GM23338 (cell line): ENCODE measurements around the gene NUP214. TPM values are rescaled to one million over a fixed set of nuclear protein-coding genes. Genes with fewer than 3 reads are reported as not detected.
A peak's percentile ranks its signal among the peaks of the same experiment; 100 is the strongest.

Experiments used
- ATAC-seq: fragments of 200-7000 bp; cut with Tn5 transposase; 3 replicates; pipeline ENCODE4 v1.9.1; 2020
- DNase-seq: peaks from one replicate; pipeline ENCODE4 v3.0.0-alpha.2; 2015; ENCODE audit warnings: low spot score
- H2AFZ ChIP-seq: fragments of 200-600 bp; sonication (generic); 2 replicates; pipeline ENCODE4 v1.8.0; 2016; ENCODE audit warnings: antibody characterized with exemption, mild to moderate bottlenecking, moderate library complexity
- H3F3A ChIP-seq: fragments of 200-600 bp; sonication (generic); replicated peaks from 2 replicates; pipeline ENCODE4 v1.8.0; 2017; ENCODE audit warnings: antibody characterized with exemption, mixed run types, low read depth
- H3K27ac ChIP-seq: fragments of 200-600 bp; sonication (generic); 2 replicates; pipeline ENCODE4 v1.6.1; 2016; ENCODE audit warnings: low read depth
- H3K27me3 ChIP-seq: fragments of 200-600 bp; sonication (generic); 2 replicates; pipeline ENCODE4 v1.8.0; 2016; ENCODE audit warnings: mild to moderate bottlenecking, mixed run types, moderate library complexity; ENCODE audit not compliant: insufficient read depth
- H3K36me3 ChIP-seq: fragments of 200-600 bp; sonication (generic); 2 replicates; pipeline ENCODE4 v1.8.0; 2016; ENCODE audit warnings: mild to moderate bottlenecking; ENCODE audit not compliant: insufficient read depth
- H3K4me1 ChIP-seq: fragments of 200-600 bp; sonication (generic); 2 replicates; pipeline ENCODE4 v1.8.0; 2016; ENCODE audit warnings: mild to moderate bottlenecking, moderate library complexity; ENCODE audit not compliant: insufficient read depth
- H3K4me2 ChIP-seq: fragments of 200-600 bp; sonication (generic); 2 replicates; pipeline ENCODE4 v1.7.1; 2017; ENCODE audit warnings: mixed run types
- H3K4me3 ChIP-seq: fragments of 200-600 bp; sonication (generic); 2 replicates; pipeline ENCODE4 v1.6.1; 2016; ENCODE audit warnings: mixed run types
- H3K79me2 ChIP-seq: fragments of 200-600 bp; sonication (generic); replicated peaks from 2 replicates; pipeline ENCODE4 v1.8.0; 2017; ENCODE audit warnings: mild to moderate bottlenecking; ENCODE audit not compliant: insufficient read depth
- H3K9me2 ChIP-seq: fragments of 200-600 bp; sonication (generic); 2 replicates; pipeline ENCODE4 v1.8.0; 2017; ENCODE audit not compliant: insufficient read depth
- H4K20me1 ChIP-seq: fragments of 200-600 bp; sonication (generic); replicated peaks from 2 replicates; pipeline ENCODE4 v1.8.0; 2017; ENCODE audit warnings: mild to moderate bottlenecking; ENCODE audit not compliant: insufficient read depth
- H3K27ac Mint-ChIP-seq: 2 replicates; pipeline ENCODE4 v1.8.0; 2020; ENCODE audit warnings: inconsistent platforms, mild to moderate bottlenecking, moderate library complexity, mixed read lengths
- H3K27me3 Mint-ChIP-seq: 3 replicates; pipeline ENCODE4 v1.8.0; 2022; ENCODE audit warnings: low read depth, mild to moderate bottlenecking, moderate library complexity, mixed read lengths, inconsistent platforms; ENCODE audit not compliant: insufficient read depth, poor library complexity
- H3K36me3 Mint-ChIP-seq: 3 replicates; pipeline ENCODE4 v1.8.0; 2021; ENCODE audit warnings: low read depth, mild to moderate bottlenecking, inconsistent platforms, moderate library complexity, mixed read lengths
- H3K4me1 Mint-ChIP-seq: 3 replicates; pipeline ENCODE4 v1.8.0; 2020; ENCODE audit warnings: mild to moderate bottlenecking, inconsistent platforms, mixed read lengths
- H3K4me3 Mint-ChIP-seq: 3 replicates; pipeline ENCODE4 v1.8.0; 2021; ENCODE audit warnings: moderate library complexity, mild to moderate bottlenecking, inconsistent platforms, mixed read lengths
- H3K9me3 Mint-ChIP-seq: 3 replicates; pipeline ENCODE4 v1.8.0; 2020; ENCODE audit warnings: moderate library complexity, mild to moderate bottlenecking, inconsistent platforms, mixed read lengths
- CREB1 ChIP-seq: fragments of 250-450 bp; sonication (Bioruptor Pico); IDR thresholded peaks from 2 replicates; pipeline ENCODE4 v1.5.0; 2020; ENCODE audit warnings: low read depth, mild to moderate bottlenecking, moderate library complexity
- STAT1 ChIP-seq: IDR thresholded peaks from one replicate; pipeline ENCODE4 v1.6.1; 2016; ENCODE audit warnings: antibody characterized with exemption; ENCODE audit not compliant: unreplicated experiment
- ZNF114 ChIP-seq: fragments of 250-450 bp; sonication (Bioruptor Pico); IDR thresholded peaks from 2 replicates; pipeline ENCODE4 v1.5.0; 2020; ENCODE audit warnings: mild to moderate bottlenecking, moderate library complexity
- ZNF331 ChIP-seq: fragments of 250-450 bp; sonication (Bioruptor Pico); IDR thresholded peaks from 2 replicates; pipeline ENCODE4 v1.5.0; 2020; ENCODE audit warnings: low read depth, mild to moderate bottlenecking, moderate library complexity
- polyA plus RNA-seq: library from polyadenylated mRNA; unstranded; fragments of >200 nt; fragmentation: Nextera tagmentation; extraction: Ambion mirVana; gene quantifications from 2 replicates; pipeline ENCODE4 v1.2.1, GENCODE V29; 2016
- total RNA-seq: library from RNA; depleted of rRNA; stranded (reverse); fragments of >200 nt; shearing (Covaris generic); gene quantifications from 2 replicates; pipeline ENCODE4 v1.2.3, GENCODE V29; 2014
- TF ChIP-seq, protein P1 (sequence below): IDR thresholded peaks from 2 replicates; pipeline ENCODE4 v1.6.1; 2016; ENCODE audit warnings: antibody characterized with exemption
- TF ChIP-seq, protein P2 (sequence below): IDR thresholded peaks from one replicate; pipeline ENCODE4 v1.6.1; 2018; ENCODE audit warnings: antibody characterized with exemption; ENCODE audit not compliant: unreplicated experiment
- TF ChIP-seq, protein P3 (sequence below), 2 experiments: fragments of 200-600 bp in 1 of 2; sonication (generic) in 1 of 2; conservative IDR thresholded peaks; 2 replicates each; pipeline versions ENCODE4 v1.5.1 to v1.6.1; 2016 to 2017; ENCODE audit warnings: antibody characterized with exemption in 2 of 2, low read depth in 2 of 2, mild to moderate bottlenecking in 2 of 2, moderate library complexity in 1 of 2

Gene NUP214
- total and polyA plus RNA-seq, 2 experiments from 2014 or later = 36.0 to 57.0 TPM

- H3K4me1 Mint-ChIP-seq = peaks cover 17% of the 10 kb centered on the region
- H4K20me1 ChIP-seq = no peaks in the 10 kb centered on the region; the same call in 1 of the 2 replicates
- peaks cover 8% of the 10 kb centered on the region for H3K4me1 ChIP-seq
- H3K36me3 ChIP-seq = peaks cover 11% of the 10 kb centered on the region; the same call in 1 of the 2 replicates
- no peak for ATAC-seq
- H3K9me2 ChIP-seq = no peaks in the 10 kb centered on the region
- H3F3A ChIP-seq = no peaks in the 10 kb centered on the region
- DNase-seq = no peak
- no peak overlapping the region for H2AFZ ChIP-seq
- H3K27ac Mint-ChIP-seq = no peak overlapping the region
- H3K27ac ChIP-seq = no peak overlapping the region
- no peak overlapping the region for H3K4me3 ChIP-seq
- H3K27me3 ChIP-seq = no peaks in the 10 kb centered on the region
- H3K79me2 ChIP-seq = no peaks in the 10 kb centered on the region
- H3K9me3 Mint-ChIP-seq = no peaks in the 10 kb centered on the region
- peaks cover 64% of the 10 kb centered on the region for H3K36me3 Mint-ChIP-seq
- no peak overlapping the region for H3K4me3 Mint-ChIP-seq
- TF ChIP-seq, protein P1, sequence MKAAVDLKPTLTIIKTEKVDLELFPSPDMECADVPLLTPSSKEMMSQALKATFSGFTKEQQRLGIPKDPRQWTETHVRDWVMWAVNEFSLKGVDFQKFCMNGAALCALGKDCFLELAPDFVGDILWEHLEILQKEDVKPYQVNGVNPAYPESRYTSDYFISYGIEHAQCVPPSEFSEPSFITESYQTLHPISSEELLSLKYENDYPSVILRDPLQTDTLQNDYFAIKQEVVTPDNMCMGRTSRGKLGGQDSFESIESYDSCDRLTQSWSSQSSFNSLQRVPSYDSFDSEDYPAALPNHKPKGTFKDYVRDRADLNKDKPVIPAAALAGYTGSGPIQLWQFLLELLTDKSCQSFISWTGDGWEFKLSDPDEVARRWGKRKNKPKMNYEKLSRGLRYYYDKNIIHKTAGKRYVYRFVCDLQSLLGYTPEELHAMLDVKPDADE = no peak
- no peak for TF ChIP-seq ZNF114 (CRISPR knock-in tag)
- no peak for TF ChIP-seq CREB1 (CRISPR knock-in tag)
- no peak for TF ChIP-seq ZNF331 (CRISPR knock-in tag)
- peaks cover 9% of the 10 kb centered on the region for H3K27me3 Mint-ChIP-seq
- H3K4me2 ChIP-seq = no peak overlapping the region
These were observed 76.5 kb downstream of the NUP214 start for GRCh38 chr9:131201856-131202255.

DNA sequence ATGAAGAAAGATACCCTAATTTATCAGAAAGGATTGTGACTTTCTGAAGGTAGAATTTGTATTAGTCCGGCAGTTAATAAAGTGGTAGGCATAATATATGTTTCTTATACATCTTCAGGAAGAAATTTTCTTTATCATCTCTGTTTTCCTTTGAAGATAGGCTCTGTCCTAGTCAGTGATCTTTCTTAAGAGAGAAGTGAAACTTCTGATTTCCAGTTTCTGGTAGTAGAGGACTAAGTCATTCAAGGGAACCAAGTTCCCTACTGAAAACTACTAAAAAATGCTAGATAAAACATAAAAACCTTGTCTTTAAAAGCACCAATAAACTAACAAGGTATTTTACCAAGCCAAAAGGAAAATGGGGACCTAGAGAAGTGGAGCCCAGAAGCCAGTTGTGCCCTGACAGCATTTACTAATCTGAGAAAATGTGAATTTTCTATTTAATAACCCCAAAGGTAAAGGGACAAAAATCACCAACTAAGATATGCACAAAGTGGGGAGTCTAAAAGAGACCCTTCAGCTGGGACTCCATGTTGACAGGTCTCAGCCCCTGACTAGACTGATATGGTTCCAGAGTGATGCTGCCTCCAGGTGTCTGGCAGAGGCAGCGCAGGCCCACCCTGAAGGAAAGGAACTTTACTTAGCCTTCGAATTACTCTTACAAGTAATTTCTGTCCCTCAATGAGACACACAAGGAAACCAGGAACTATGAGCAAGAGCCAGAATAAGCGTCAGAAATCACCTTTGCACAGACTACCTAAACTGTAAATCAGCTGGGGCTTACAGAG, 78.2 kb downstream of the NUP214 start:
- peaks cover 59% of the 10 kb centered on the region for H3K36me3 Mint-ChIP-seq

More for the DNA sequence above, 78.2 kb downstream of the NUP214 start:
- ATAC-seq (peak; percentile 96), DNase-seq (peak; percentile 72)
- H3F3A ChIP-seq = no peaks in the 10 kb centered on the region
- H3K27ac ChIP-seq = peak overlapping the region; percentile 35; the same call in 1 of the 2 replicates
- peaks cover 8% of the 10 kb centered on the region for H3K4me1 ChIP-seq
- no peaks in the 10 kb centered on the region for H3K9me3 Mint-ChIP-seq
- no peaks in the 10 kb centered on the region for H3K9me2 ChIP-seq
- no peak overlapping the region for H2AFZ ChIP-seq
- H3K27ac Mint-ChIP-seq = no peak overlapping the region; the same call in 1 of the 2 replicates
- no peaks in the 10 kb centered on the region for H3K79me2 ChIP-seq
- H3K4me2 ChIP-seq = peak overlapping the region; percentile 40
- H3K27me3 ChIP-seq = no peaks in the 10 kb centered on the region
- H3K27me3 Mint-ChIP-seq = peaks cover 2% of the 10 kb centered on the region
- H3K4me1 Mint-ChIP-seq = peaks cover 17% of the 10 kb centered on the region
- H3K4me3 Mint-ChIP-seq = peak overlapping the region; percentile 26
- TF ChIP-seq, protein P2, sequence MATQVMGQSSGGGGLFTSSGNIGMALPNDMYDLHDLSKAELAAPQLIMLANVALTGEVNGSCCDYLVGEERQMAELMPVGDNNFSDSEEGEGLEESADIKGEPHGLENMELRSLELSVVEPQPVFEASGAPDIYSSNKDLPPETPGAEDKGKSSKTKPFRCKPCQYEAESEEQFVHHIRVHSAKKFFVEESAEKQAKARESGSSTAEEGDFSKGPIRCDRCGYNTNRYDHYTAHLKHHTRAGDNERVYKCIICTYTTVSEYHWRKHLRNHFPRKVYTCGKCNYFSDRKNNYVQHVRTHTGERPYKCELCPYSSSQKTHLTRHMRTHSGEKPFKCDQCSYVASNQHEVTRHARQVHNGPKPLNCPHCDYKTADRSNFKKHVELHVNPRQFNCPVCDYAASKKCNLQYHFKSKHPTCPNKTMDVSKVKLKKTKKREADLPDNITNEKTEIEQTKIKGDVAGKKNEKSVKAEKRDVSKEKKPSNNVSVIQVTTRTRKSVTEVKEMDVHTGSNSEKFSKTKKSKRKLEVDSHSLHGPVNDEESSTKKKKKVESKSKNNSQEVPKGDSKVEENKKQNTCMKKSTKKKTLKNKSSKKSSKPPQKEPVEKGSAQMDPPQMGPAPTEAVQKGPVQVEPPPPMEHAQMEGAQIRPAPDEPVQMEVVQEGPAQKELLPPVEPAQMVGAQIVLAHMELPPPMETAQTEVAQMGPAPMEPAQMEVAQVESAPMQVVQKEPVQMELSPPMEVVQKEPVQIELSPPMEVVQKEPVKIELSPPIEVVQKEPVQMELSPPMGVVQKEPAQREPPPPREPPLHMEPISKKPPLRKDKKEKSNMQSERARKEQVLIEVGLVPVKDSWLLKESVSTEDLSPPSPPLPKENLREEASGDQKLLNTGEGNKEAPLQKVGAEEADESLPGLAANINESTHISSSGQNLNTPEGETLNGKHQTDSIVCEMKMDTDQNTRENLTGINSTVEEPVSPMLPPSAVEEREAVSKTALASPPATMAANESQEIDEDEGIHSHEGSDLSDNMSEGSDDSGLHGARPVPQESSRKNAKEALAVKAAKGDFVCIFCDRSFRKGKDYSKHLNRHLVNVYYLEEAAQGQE = no peak
- TF ChIP-seq STAT1 (no peak), CREB1 (CRISPR knock-in tag) (no peak), ZNF114 (CRISPR knock-in tag) (no peak)
- TF ChIP-seq, protein P3, sequence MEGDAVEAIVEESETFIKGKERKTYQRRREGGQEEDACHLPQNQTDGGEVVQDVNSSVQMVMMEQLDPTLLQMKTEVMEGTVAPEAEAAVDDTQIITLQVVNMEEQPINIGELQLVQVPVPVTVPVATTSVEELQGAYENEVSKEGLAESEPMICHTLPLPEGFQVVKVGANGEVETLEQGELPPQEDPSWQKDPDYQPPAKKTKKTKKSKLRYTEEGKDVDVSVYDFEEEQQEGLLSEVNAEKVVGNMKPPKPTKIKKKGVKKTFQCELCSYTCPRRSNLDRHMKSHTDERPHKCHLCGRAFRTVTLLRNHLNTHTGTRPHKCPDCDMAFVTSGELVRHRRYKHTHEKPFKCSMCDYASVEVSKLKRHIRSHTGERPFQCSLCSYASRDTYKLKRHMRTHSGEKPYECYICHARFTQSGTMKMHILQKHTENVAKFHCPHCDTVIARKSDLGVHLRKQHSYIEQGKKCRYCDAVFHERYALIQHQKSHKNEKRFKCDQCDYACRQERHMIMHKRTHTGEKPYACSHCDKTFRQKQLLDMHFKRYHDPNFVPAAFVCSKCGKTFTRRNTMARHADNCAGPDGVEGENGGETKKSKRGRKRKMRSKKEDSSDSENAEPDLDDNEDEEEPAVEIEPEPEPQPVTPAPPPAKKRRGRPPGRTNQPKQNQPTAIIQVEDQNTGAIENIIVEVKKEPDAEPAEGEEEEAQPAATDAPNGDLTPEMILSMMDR (conservative IDR thresholded peaks at IDR 0.05; ENCODE audit: low read depth in 2 of 2) = peak; percentile 70 to 71
- 0 out of 2 replicates have a peak, but pooled peaks cover 11% of the 10 kb centered on the region for H3K36me3 ChIP-seq
- no peak overlapping the region; the same call in 1 of the 2 replicates for H3K4me3 ChIP-seq
- no peaks in the 10 kb centered on the region; the same call in 1 of the 2 replicates for H4K20me1 ChIP-seq
